DMS79 treated with DMSO at 0.1 percent for 48 hours (cell line): ENCODE measurements around the gene OR14I1.

ENCODE experiments used
- DNase-seq: peaks from one replicate; lab custom pipeline; 2025; lab: John Stamatoyannopoulos, UW

The OR14I1 gene

GRCh38 chr1:248702714-248703113 lies at the start of gene OR14I1:
Gene OR14I1 (minus strand): TSS chr1:248702766.
- no peak for DNase-seq

DNA sequence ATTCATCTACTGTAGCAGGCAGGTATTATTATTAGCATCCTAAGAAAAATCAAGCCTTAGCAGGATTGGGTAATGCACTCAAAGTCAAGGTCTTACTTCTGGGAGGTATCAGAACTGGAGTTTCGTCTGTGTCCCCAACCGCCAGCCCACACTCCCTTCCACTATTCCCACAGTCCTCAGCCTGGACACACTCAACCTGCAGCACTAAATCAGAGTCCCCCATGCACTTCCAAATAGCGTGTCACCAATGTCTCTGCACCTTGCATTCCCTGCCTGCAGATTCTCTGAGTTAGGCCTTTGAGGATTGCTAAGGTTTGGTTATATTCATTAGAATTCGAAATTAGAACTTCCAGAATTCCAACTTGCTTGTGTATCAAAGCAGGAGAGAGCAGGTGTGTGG lies 49.1 kb upstream of the OR14I1 start:
- DNase-seq, result no peak

GRCh38 chr1:248751142-248751541 lies 48.6 kb upstream of the OR14I1 start:
- DNase-seq, result no peak

- DNase-seq, result no peak
Measured at GRCh38 chr1:248750496-248750895, 47.9 kb upstream of the OR14I1 start.

DNA sequence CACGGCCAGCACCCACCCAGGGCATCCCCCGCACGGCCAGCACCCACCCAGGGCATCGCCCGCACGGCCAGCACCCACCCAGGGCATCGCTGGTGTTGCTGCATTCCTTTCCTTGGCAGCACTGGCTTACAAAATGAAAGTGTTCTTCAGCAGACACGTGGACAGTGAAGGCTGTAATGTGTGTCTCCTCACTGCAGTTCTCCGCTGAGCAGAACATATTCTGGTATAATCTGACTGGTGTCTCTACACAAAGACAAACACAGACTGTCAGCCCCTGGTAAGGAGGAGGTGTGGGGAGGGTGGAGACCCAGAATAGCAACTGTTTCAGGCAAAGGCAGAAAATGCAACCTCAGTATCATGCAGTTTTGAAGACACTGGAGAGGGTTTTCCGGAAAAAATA lies 45.6 kb upstream of the OR14I1 start:
- DNase-seq, result no peak

DNA sequence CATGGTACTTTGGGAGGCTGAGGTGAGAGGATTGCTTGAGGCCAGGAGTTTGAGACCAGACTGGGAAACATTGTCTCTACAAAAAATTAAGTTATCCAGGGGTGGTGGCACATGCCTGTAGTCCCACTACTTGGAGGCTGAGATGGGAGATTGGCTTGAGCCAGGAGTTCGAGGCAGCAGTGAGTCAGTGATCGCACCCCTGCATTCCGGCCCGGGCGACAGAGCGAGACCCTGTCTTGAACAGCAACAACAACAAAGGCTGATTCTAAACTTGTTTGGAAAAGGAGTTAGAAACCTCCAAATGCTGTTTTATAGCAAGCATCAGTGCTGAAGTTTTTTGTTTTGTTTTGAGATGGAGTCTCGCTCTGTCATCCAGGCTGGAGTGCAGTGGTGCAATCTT lies 38.3 kb upstream of the OR14I1 start:
- DNase-seq, result no peak

GRCh38 chr1:248739572-248740205 lies 37.1 kb upstream of the OR14I1 start:
- no peak for DNase-seq

DNA sequence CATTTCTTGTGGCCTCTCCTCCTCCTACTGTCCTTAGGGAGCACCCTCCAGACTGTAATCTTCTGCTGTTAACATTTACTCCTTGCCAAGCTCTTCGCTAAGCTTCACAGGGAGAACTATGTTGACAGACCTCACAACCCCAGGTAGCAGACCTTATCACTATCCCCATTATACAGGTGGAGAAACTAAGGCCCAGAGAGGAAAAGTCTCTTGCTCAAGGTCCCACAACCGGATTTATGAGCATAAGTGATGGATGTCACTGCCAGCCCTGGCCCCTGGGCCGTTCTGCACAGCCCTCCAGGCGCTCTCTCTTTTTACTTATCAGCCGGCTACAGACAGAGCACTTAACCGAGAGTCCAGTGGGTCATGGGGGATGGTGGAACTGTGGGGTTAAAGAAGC lies 34.9 kb upstream of the OR14I1 start:
- no peak for DNase-seq

GRCh38 chr1:248736977-248737376 lies 34.4 kb upstream of the OR14I1 start:
- no peak for DNase-seq

DNA sequence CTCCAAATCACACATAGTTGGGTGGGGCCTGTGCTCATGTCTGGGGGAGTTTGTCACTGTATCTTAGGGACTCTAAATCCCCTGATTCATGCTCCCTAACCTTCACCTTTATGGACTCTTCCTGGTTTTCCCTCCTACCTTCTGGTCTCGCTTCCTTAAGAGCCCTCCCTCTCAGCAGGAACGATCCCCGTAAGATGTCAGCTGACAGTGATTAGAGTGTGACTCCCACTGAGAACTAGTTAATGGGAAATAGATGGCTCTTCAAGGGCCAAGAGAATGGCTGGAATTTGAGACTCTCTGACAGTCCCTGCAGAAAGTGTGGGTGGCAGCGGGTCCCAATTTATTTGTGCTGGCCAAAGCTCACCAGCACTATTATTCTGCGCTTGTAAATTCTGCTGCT lies 31.0 kb upstream of the OR14I1 start:
- DNase-seq, result no peak

GRCh38 chr1:248730507-248731335 lies 28.2 kb upstream of the OR14I1 start:
- DNase-seq, result no peak

DNA sequence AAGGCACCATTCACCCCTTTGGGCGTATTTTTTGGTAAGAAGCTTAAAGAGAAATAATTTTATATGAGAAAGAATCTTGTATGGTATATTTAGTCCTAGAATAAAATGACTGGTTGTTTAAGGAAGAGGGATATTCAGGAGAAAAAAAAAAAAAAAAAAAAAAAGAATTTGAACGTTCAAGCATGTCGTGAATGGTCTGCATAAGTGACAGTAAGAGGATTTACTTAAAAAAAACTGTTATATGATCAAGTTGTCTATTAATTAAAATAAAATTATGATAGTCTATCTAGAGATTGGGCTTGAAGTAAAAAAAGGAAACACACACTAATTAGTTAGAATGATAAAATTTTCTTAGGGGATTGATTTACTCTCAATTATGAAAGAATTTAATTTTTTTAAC lies 11.7 kb upstream of the OR14I1 start:
- DNase-seq, result no peak

DNA sequence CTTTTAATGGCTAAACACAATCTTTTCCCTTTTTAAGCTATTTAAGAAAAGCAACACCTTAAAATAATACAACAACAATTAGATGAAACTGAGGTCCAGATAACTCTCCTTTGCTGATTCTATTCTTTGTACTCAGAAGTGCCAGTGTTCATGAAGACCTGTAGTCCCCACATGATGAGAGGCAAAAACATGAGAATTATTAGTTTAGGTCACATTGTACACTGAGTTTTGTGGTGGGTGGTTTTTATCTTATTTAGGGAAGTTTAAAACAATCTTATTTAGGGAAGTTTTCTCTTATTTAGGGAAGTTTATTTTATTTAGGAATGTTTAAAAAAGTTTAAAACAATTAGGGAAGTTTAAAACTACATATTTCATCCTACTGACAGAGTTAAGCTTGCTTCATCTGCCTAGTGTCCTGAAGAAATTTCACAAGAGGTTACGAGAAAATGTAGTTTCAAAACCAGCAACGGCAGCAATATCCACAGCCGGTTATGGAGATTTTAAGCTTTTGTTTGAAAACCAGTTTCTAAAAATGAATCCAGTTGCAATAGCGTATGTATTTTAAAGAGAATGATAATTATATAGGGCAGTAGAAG lies 7.8 kb upstream of the OR14I1 start:
- DNase-seq, result no peak

DNA sequence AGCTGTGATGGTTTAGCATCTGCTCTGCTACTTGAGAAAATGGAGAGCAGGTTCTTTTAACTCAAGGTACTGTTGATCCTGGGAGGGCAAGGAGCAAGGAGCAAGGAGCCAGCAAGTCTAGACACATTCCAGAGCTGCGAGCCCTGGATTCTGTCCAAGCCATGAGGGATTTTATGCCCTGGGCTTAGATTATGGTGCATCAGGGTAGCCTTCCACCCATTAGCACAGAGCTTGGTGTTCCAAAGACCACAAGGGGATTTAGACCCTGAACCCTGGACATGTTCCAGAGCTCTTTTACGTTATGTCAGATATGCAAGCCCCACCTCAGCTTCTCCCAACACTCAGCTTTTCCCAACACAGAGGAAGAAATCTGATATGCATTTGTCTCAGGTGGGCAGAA lies 2.0 kb upstream of the OR14I1 start:
- DNase-seq, result no peak

GRCh38 chr1:248703674-248704073 lies 1.1 kb upstream of the OR14I1 start:
- no peak for DNase-seq

DNA sequence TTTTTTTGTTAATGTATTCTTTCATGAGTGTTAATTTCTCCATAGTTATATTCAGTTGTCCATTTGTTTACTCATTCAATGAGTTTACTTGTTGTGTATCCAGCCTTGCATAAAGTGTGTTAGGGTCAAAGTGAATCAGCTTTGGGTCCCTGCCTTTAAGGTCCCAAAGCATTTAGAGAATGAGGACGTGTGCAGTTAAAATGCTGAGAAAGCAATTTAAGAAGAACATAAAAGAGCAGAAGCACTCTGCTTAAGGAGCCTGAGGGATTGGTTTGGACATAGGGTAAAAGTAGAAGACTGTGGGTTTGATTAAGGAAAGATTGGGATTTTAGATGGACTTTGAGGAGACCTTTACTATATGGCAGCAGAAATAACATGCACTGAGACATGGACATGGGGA lies 3.5 kb downstream of the OR14I1 start:
- DNase-seq, result no peak

GRCh38 chr1:248697907-248698306 lies 4.7 kb downstream of the OR14I1 start:
- no peak for DNase-seq

DNA sequence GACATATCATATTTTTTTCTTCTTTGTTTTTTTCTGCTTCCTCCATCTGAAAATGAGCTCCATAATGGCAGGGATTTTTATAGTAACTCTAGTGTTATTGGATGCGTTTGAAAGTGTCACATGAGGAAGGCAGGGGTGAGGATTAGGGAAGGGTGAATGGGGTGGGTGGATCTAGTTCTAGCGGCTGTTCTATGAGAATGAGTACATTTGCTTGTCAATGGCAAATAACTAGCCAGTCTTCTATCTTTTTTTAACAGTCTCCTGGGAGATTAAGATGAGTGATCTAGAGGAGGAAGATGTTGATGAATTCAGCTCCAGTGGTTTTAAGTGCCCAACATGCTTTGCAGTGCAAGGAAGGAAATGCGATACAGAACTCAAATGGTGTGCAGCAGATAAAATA lies 5.8 kb downstream of the OR14I1 start:
- no peak for DNase-seq

DNA sequence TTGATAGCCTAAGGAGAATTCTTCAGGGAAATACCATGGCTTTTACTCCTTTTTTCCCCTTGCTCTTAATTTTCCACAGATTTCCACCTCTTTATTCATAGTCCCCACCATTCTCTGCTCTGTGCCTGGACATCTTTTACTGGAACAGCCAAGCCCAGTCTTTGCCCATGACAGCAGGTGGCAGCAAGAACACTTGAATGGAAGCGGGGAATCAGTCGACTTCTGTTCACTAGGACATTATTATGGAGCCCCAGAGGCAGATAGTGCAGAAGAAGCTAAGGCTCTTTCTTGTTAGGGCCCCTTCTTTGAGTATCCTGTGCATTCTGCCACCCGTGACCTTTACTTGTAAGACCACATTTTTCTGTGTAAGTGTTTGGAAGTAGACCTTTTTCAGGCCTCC lies 6.3 kb downstream of the OR14I1 start:
- no peak for DNase-seq

DNA sequence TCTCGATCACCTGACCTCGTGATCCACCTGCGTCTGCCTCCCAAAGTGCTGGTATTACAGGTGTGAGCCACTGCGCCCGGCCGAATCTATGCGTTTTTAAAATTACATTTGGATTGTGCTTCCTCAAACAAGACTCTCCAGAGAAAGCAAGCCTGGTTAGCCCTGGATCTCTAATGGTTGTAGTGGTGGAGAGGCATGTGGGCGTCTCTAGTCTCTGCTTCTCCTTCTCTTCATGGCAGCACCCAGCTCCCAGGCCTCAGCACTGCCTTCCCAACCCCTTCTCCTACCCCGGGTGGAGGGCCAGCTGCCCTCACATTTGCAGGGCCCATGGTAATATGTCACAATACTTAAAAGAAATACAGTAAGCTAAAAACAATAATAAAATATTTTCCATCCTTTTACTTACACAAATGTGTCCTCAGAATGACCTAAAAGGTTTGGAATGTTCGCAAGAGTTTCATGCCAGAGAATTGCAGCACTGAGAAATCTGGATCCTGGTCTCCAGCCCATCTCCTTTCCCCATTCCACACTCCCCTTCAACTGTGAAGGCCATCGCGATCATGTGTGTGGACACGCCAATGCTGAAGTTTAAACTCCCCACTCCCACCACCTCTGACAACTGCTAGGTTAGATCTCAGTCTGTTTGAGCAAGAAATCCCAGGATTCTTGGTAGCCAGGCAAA lies 7.0 kb downstream of the OR14I1 start:
- DNase-seq, result no peak

DNA sequence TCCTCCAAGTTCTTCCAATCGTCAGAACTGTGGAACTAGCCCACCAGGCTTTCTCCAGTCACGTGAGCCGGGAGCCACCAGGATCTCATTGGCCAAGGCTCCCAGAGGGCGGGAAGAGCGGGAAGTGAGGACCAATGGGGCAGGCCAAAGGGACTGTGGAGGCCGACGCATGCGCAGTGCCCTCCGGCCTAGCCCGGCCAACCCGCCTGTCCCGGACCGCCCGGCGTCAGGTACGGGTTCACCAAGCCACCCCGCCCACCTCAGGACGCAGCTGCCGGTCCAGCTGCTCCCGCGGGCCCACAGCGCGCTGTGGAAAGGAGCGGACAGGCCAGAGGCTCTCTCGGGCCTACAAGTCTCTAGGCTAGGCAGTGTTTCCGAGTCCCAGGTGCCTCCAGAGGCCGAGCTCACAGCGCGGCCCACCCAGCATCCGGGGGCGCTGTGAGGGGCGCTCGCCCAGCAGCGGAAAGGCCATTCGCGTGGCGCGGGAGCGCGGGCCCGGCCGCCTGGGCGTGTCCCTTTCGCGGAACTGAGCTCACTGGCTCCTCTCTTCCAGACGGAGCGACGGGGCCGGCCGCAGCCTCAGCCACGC lies 10.9 kb downstream of the OR14I1 start:
- no peak for DNase-seq

DNA sequence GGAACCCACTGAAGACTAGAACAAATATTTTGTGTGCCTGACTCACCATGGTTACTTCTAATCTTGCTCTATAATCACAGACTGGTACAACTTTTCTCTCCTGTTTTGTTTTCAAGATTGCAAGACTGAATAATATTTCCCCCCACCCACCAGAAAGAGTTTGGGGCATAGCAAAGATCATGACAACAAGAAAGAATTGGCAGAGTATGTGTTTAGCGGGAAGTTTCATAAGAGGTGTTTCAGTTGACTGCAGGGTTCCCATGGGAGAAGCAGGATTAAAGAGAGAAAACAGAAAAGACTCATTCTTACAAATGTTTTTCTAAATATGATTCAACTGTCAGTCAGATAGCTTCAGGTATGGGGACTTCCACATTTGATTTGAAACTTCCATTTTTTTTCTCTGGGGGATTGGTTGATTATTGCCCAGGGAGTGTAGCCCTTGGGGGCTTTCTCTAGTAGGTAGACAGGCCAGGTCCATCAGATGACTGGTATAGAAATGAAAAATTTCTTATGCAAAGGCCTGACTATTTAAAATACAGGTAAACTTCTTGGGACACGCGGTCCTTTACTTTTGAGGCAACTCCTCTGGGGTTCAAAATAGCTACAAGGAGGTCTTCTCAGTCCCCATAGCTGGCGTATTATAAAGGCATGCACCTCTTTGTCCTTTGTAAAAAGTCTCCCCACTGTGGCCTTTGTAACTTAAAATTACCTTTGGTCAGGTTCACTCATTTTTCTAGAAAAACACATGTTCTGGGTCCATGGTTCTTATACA lies 13.9 kb downstream of the OR14I1 start:
- no peak for DNase-seq
